Measurements from ENCODE around the gene DENND2A. TPM values are rescaled to one million over a fixed set of nuclear protein-coding genes. Genes with fewer than 3 reads are reported as not detected.
A peak's percentile ranks its signal among the peaks of the same experiment; 100 is the strongest.

DENND2A gene
- total RNA-seq, 2 donors from 2014 or later, result 9.2 to 10.5 TPM

GRCh38 chr7:140478246-140479061 is 162.2 kb downstream of the DENND2A start:
- DNase-seq (ENCODE audit: low spot score), result no peak
- Histone ChIP-seq H3K27ac (peak overlapping the region; percentile 80 to 90), H3K4me1 (peaks cover 0 to 25% of the 10 kb centered on the region in 2 donors), H3K9me3 (no peaks in the 10 kb centered on the region), H3K36me3 (no peaks in the 10 kb centered on the region), H3K4me3 (peak overlapping the region; percentile 87 to 94), H3K27me3 (no peaks in the 10 kb centered on the region)
- TF ChIP-seq, protein P1, sequence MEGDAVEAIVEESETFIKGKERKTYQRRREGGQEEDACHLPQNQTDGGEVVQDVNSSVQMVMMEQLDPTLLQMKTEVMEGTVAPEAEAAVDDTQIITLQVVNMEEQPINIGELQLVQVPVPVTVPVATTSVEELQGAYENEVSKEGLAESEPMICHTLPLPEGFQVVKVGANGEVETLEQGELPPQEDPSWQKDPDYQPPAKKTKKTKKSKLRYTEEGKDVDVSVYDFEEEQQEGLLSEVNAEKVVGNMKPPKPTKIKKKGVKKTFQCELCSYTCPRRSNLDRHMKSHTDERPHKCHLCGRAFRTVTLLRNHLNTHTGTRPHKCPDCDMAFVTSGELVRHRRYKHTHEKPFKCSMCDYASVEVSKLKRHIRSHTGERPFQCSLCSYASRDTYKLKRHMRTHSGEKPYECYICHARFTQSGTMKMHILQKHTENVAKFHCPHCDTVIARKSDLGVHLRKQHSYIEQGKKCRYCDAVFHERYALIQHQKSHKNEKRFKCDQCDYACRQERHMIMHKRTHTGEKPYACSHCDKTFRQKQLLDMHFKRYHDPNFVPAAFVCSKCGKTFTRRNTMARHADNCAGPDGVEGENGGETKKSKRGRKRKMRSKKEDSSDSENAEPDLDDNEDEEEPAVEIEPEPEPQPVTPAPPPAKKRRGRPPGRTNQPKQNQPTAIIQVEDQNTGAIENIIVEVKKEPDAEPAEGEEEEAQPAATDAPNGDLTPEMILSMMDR (IDR thresholded peaks at IDR 0.05), result no peak

DNA sequence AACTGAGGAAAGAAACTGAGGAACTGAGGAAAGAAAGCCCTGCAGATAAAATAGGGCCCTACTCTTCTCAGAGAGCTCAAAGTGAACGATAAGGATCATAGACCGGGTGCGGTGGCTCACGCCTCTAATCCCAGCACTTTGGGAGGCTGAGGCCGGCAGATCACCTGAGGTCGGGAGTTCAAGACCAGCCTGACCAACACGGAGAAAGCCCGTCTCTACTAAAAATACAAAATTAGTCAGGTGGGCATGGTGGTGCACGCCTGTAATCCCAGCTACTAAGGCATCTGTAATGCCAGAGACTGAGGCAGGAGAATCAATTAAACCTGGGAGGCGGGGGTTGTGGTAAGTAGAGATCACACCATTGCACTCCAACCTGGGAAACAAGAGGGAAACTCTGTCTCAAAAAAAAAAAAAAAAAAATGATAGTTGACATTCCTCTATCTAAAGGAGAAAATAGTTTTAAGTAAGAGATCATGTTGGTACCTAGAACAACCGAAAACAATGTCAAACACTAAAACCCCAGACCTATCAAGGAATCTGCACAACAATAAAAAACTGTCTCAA is 163.8 kb downstream of the DENND2A start:
- DNase-seq (ENCODE audit: low spot score), result no peak
- Histone ChIP-seq H3K27me3 (no peaks in the 10 kb centered on the region), H3K9me3 (no peaks in the 10 kb centered on the region), H3K36me3 (no peaks in the 10 kb centered on the region), H3K27ac (no peak overlapping the region), H3K4me1 (peaks cover 0 to 25% of the 10 kb centered on the region in 2 donors), H3K4me3 (no peak overlapping the region)
- TF ChIP-seq, protein P1 (IDR thresholded peaks at IDR 0.05), result no peak

DNA sequence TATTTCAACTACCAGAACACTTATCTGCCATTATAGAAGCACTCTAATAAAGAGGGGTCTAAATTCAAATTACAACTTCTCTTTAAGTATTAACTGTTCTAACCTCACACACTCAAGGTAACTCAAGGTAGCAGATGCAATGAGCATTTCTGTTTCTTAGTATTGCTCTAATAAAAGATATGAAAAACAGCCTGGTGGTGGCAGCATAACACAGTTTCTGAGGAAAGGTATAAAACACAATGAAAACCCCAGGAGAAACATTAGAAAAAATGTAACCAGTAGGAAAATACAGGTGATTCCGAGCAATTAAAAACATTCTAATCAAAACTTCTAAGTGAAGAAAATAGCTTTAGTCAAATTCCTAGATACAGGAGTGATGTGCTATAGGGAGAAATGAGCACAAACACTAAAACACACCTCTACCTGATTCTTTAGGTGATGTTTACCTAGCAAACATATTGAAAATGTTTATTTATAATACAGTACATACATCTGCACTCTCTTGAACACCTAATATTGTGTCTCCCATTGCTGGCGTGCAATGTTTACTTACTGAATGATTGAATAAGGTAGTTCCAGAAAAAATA is 164.8 kb downstream of the DENND2A start:
- DNase-seq (ENCODE audit: low spot score), result no peak
- no peak overlapping the region for H3K4me3 ChIP-seq
- no peaks in the 10 kb centered on the region for H3K9me3 ChIP-seq
- H3K27me3 ChIP-seq, result no peaks in the 10 kb centered on the region
- H3K27ac ChIP-seq, result no peak overlapping the region
- peaks cover 0 to 25% of the 10 kb centered on the region in 2 donors for H3K4me1 ChIP-seq
- TF ChIP-seq, protein P1 (IDR thresholded peaks at IDR 0.05), result peak in 1 of 2 donors; percentile 69
- H3K36me3 ChIP-seq, result peaks cover 2% of the 10 kb centered on the region

Other genes with a start within 250 kb of the DENND2A start
- gene SLC37A3, start 242.3 kb downstream of the DENND2A start, total RNA-seq, result 10 to 100 TPM; 20.1 to 26.6 TPM
- gene RAB19, start 236.8 kb downstream of the DENND2A start, total RNA-seq, result not detected
- 10 to 100 TPM; 65.9 to 67.2 TPM for gene MKRN1, start 161.3 kb downstream of the DENND2A start, total RNA-seq
- 10 to 100 TPM; 16.6 to 21.8 TPM for gene ADCK2, start 32.1 kb upstream of the DENND2A start, total RNA-seq
- gene NDUFB2, start 55.9 kb upstream of the DENND2A start, total RNA-seq, result 100 to 1,000 TPM; 397 to 767 TPM

All from right atrium auricular region (tissue), 2 donors.